ENCODE data around the gene KIAA1191. TPM values are rescaled to one million over a fixed set of nuclear protein-coding genes. Genes with fewer than 3 reads are reported as not detected.

KIAA1191 gene
- total and polyA plus RNA-seq, 2 of the 4 experiments (the other 2 are of a cell fraction) = 114 to 124 TPM

GRCh38 chr5:176337913-176338312 lies 23.7 kb downstream of the KIAA1191 start:
- no peak overlapping the region for H4K91ac ChIP-seq (ENCODE audit: insufficient read depth, low read depth, low read length)
- no peak overlapping the region for H4K5ac ChIP-seq (ENCODE audit: low read depth, low read length)
- no peak for TF ChIP-seq NFE2L2 (IDR thresholded peaks at IDR 0.05; ENCODE audit: low read depth, low read length)
- no peak for TF ChIP-seq FOS (IDR thresholded peaks at IDR 0.05; ENCODE audit: low read depth, low read length)
- TF ChIP-seq ELK1 (IDR thresholded peaks at IDR 0.05; ENCODE audit: borderline replicate concordance, low read depth, low read length) = no peak
- no peak for TF ChIP-seq RCOR1 (IDR thresholded peaks at IDR 0.05; ENCODE audit: insufficient replicate concordance, low read length)
- no peak overlapping the region for H4K8ac ChIP-seq (ENCODE audit: low read depth in 2 of 2, low read length in 2 of 2)
- no peak overlapping the region for H3K9ac ChIP-seq (ENCODE audit: low read depth, low read length)
- DNase-seq = no peak
- H3K9me1 ChIP-seq (ENCODE audit: insufficient read depth, low read length) = no peaks in the 10 kb centered on the region
- in situ Hi-C loops (cut with MboI; ENCODE audit: low sequenced_read_pairs) (loop anchor here (25.0 kb wide), 1 partner anchor 601 kb away; no protein-coding TSS in a partner anchor), dilution Hi-C loops (cut with HindIII; ENCODE audit: low sequenced_read_pairs, unreplicated experiment) (no loop called here), intact Hi-C loops (cut with micrococcal nuclease) (no loop called here)
- WGBS, 2 experiments (ENCODE audit: extremely low coverage in 2 of 2, insufficient read length in 1 of 2) = no CpG with 5 or more reads among the region's 1 CpG
- H2BK20ac ChIP-seq (ENCODE audit: low read depth, low read length) = no peak overlapping the region
- no peak overlapping the region for H2AK5ac ChIP-seq (ENCODE audit: low read depth, low read length)
- no peak overlapping the region for H3K4ac ChIP-seq (ENCODE audit: low read depth, low read length)
- H3K56ac ChIP-seq (ENCODE audit: extremely low read depth, insufficient read depth, low read length) = no peak overlapping the region
- H3K36me3 ChIP-seq (ENCODE audit: control insufficient read depth, insufficient read depth, low read length) = peaks cover 15% of the 10 kb centered on the region
- H2BK15ac ChIP-seq (ENCODE audit: low read depth, low read length) = no peak overlapping the region
- H3K27me3 ChIP-seq (ENCODE audit: control insufficient read depth, insufficient read depth, low read length) = no peaks in the 10 kb centered on the region
- H2AK9ac ChIP-seq (replicated peaks; ENCODE audit: low read depth, low read length, poor library complexity) = no peak overlapping the region
- H3K4me3 ChIP-seq (ENCODE audit: insufficient read depth, low read depth, low read length) = no peak overlapping the region
- H3K18ac ChIP-seq (ENCODE audit: low read depth, low read length) = no peak overlapping the region
- CTCF ChIA-PET = no interaction called here
- H3K14ac ChIP-seq (replicated peaks; ENCODE audit: low read depth, low read length) = no peak overlapping the region
- no peaks in the 10 kb centered on the region for H3K4me1 ChIP-seq (ENCODE audit: control insufficient read depth, insufficient read depth, low read length)
- H3K79me1 ChIP-seq (ENCODE audit: low read depth in 1 of 2, low read length in 2 of 2) = no peaks in the 10 kb centered on the region
- POLR2A ChIA-PET (ENCODE audit: unreplicated experiment) = no interaction called here
- no peak for ATAC-seq (ENCODE audit: low read depth)
- no peaks in the 10 kb centered on the region for H3K9me3 ChIP-seq (ENCODE audit: control insufficient read depth, insufficient read depth, low read length)
- H2BK5ac ChIP-seq (ENCODE audit: low read depth, low read length, poor library complexity, severe bottlenecking) = no peak overlapping the region
- H3K27ac ChIP-seq (ENCODE audit: insufficient read depth, low read length) = no peak overlapping the region
- no peak overlapping the region for H2AFZ ChIP-seq (replicated peaks; ENCODE audit: low read length, poor library complexity)
- no TSS peak for BruUV-seq (replicated peaks)
- H3K4me2 ChIP-seq (ENCODE audit: low read depth, low read length) = no peak overlapping the region
- H4K20me1 ChIP-seq (ENCODE audit: insufficient read depth, low read length) = no peaks in the 10 kb centered on the region
- H2BK120ac ChIP-seq (ENCODE audit: low read depth, low read length) = no peak overlapping the region
- no peak overlapping the region for H3K23ac ChIP-seq (ENCODE audit: low read depth, low read length)

Data from IMR-90 (cell line).